Testis (tissue), 3 donors: ENCODE data around the gene GAPVD1. TPM values are rescaled to one million over a fixed set of nuclear protein-coding genes. Genes with fewer than 3 reads are reported as not detected.

Experiments used
- DNase-seq: peaks from one replicate; pipeline ENCODE4 v3.0.0-alpha.2; 2019
- H3K27ac ChIP-seq, 2 donors: fragments of 200-600 bp; sonication (generic); one replicate each; pipeline ENCODE4 v1.5.1; 2019
- H3K27me3 ChIP-seq: fragments of 200-600 bp; sonication (generic); one replicate; pipeline ENCODE4 v1.5.1; 2019
- H3K36me3 ChIP-seq: fragments of 200-600 bp; sonication (generic); one replicate; pipeline ENCODE4 v1.5.1; 2017; ENCODE audit warnings: low read depth; ENCODE audit errors: missing control alignments
- H3K4me1 ChIP-seq: fragments of 200-600 bp; sonication (generic); one replicate; pipeline ENCODE4 v1.5.1; 2019
- H3K4me3 ChIP-seq, 2 donors: fragments of 200-600 bp; sonication (generic); one replicate each; pipeline ENCODE4 v1.5.1; 2017 to 2019
- H3K9me3 ChIP-seq: fragments of 200-600 bp; sonication (generic); one replicate; pipeline ENCODE4 v1.5.1; 2017
- POLR2A ChIP-seq: fragments of 450-650 bp; IDR thresholded peaks from one replicate; pipeline ENCODE4 v1.6.1; 2017; ENCODE audit warnings: antibody characterized with exemption, mild to moderate bottlenecking, moderate library complexity
- WGBS, 2 donors: methylation state at CpG; one replicate each; pipeline ENCODE4 v1.1.5; 2018; 5-methylcytosine and 5-hydroxymethylcytosine counted together
- intact Hi-C: fragments of 100-400 bp; cut with DNase I; formaldehyde crosslinking; loops from one replicate; pipeline ENCODE4 v1.15.1; 2023; ENCODE audit warnings: low total_unique reads
- polyA plus RNA-seq: library from polyadenylated mRNA; stranded (reverse); fragments of 350-450 nt; fragmentation: Illumina TruSeq; extraction: RNeasy Lipid Tissue Mini Kit (QIAGEN cat#74804); gene quantifications from one replicate; pipeline ENCODE4 v1.2.3, GENCODE V29; 2014; ENCODE audit warnings: low read depth, low replicate concordance; ENCODE audit not compliant: insufficient read depth
- total RNA-seq, 2 donors: library from RNA; depleted of rRNA; stranded (reverse); fragments of >200 nt; gene quantifications; one replicate each; pipeline ENCODE4 v1.2.3, GENCODE V29; 2016
- TF ChIP-seq, protein P1 (sequence below), 3 experiments: fragments of 450-650 bp in 2 of 3; fragments of 200-600 bp in 1 of 3; sonication (generic) in 1 of 3; IDR thresholded peaks; one replicate each; pipeline ENCODE4 v1.5.1; 2016 to 2019; ENCODE audit warnings: antibody characterized with exemption in 3 of 3, mild to moderate bottlenecking in 2 of 3, moderate library complexity in 1 of 3

GAPVD1 gene
- total and polyA plus RNA-seq, 3 donors from 2014 or later: 76.9 to 82.3 (median 80.0) TPM

DNA sequence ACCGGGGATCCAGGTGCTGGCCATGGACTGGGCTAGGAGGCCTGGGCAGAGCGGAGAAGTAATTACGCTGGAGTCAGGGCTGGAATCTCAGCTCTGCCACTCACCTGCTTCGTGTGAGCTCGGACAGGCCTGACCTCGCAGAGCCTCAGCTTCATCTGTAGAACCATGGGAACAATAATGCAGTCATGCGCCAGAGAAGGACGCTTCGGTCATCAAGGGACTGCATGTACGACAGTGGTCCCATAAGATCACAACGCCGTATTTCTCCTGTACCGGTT, 145.1 kb downstream of the GAPVD1 start:
- no peaks in the 10 kb centered on the region for H3K27me3 ChIP-seq
- no peak overlapping the region for H3K27ac ChIP-seq
- H3K9me3 ChIP-seq: no peaks in the 10 kb centered on the region
- H3K4me3 ChIP-seq: no peak overlapping the region
- H3K36me3 ChIP-seq: no peaks in the 10 kb centered on the region
- H3K4me1 ChIP-seq: no peaks in the 10 kb centered on the region
- 89 to 93% methylated on average over 6 to 13 of the region's 13 CpGs for WGBS, 2 donors
- intact Hi-C loops: loop anchor here (5.0 kb wide), 1 partner anchor 831 kb away; no protein-coding TSS in a partner anchor
- no peak for TF ChIP-seq POLR2A
- TF ChIP-seq, protein P1, sequence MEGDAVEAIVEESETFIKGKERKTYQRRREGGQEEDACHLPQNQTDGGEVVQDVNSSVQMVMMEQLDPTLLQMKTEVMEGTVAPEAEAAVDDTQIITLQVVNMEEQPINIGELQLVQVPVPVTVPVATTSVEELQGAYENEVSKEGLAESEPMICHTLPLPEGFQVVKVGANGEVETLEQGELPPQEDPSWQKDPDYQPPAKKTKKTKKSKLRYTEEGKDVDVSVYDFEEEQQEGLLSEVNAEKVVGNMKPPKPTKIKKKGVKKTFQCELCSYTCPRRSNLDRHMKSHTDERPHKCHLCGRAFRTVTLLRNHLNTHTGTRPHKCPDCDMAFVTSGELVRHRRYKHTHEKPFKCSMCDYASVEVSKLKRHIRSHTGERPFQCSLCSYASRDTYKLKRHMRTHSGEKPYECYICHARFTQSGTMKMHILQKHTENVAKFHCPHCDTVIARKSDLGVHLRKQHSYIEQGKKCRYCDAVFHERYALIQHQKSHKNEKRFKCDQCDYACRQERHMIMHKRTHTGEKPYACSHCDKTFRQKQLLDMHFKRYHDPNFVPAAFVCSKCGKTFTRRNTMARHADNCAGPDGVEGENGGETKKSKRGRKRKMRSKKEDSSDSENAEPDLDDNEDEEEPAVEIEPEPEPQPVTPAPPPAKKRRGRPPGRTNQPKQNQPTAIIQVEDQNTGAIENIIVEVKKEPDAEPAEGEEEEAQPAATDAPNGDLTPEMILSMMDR (IDR thresholded peaks at IDR 0.05): no peak
- DNase-seq: no peak

GRCh38 chr9:125407432-125407973, 145.9 kb downstream of the GAPVD1 start:
- intact Hi-C loops: loop anchor here (5.0 kb wide), 1 partner anchor 830 kb away; no protein-coding TSS in a partner anchor
- no peak overlapping the region for H3K27ac ChIP-seq
- no peaks in the 10 kb centered on the region for H3K9me3 ChIP-seq
- H3K27me3 ChIP-seq: no peaks in the 10 kb centered on the region
- DNase-seq: no peak
- no peaks in the 10 kb centered on the region for H3K4me1 ChIP-seq
- H3K4me3 ChIP-seq: peak overlapping the region; percentile 60 to 68
- TF ChIP-seq POLR2A: no peak
- TF ChIP-seq, protein P1 (IDR thresholded peaks at IDR 0.05): no peak
- 32 to 33% methylated on average over 8 to 17 of the region's 17 CpGs for WGBS, 2 donors
- no peaks in the 10 kb centered on the region for H3K36me3 ChIP-seq

- H3K9me3 ChIP-seq: no peaks in the 10 kb centered on the region
- intact Hi-C loops: loop anchor here (5.0 kb wide), 1 partner anchor 829 kb away; no protein-coding TSS in a partner anchor
- H3K27ac ChIP-seq: no peak overlapping the region
- no peaks in the 10 kb centered on the region for H3K36me3 ChIP-seq
- H3K4me1 ChIP-seq: no peaks in the 10 kb centered on the region
- DNase-seq: peak; percentile 84
- 4 to 5% methylated on average over 33 to 72 of the region's 104 CpGs for WGBS, 2 donors
- no peaks in the 10 kb centered on the region for H3K27me3 ChIP-seq
- peak overlapping the region; percentile 60 to 68 for H3K4me3 ChIP-seq
- TF ChIP-seq, protein P1 (IDR thresholded peaks at IDR 0.05): peak; percentile 62 to 88 (median 81)
- no peak for TF ChIP-seq POLR2A
These were observed 146.6 kb downstream of the GAPVD1 start for GRCh38 chr9:125407974-125408900.

DNA sequence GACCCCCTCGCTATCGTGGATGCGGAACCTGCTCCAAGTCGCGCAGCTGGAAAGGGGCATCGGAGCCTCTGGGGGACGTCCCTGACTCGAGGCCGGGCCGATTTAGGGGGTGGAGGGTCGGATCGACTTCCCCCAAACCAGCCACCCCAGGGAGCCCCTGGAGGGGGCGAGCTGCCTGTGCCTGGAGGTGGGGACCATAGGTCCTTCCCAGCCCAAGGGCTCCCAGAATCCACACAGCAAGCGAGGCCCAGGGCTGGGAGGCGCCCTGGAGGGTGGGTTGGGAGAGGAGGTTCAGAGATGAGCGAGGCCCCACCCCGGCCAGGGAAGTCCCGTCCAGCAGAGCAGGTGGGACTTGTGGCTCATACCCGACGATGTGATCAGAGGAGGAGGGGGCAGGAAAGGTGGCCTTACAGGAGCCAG, 147.6 kb downstream of the GAPVD1 start:
- Histone ChIP-seq H3K4me1 (no peaks in the 10 kb centered on the region), H3K27ac (no peak overlapping the region), H3K27me3 (no peaks in the 10 kb centered on the region), H3K36me3 (no peaks in the 10 kb centered on the region), H3K9me3 (no peaks in the 10 kb centered on the region), H3K4me3 (peak overlapping the region in 1 of 2 donors; percentile 68)
- TF ChIP-seq, protein P1 (IDR thresholded peaks at IDR 0.05): no peak
- no peak for TF ChIP-seq POLR2A
- WGBS, 2 donors: 54 to 66% methylated on average over 8 to 20 of the region's 20 CpGs
- intact Hi-C loops: loop anchor here (5.0 kb wide), 1 partner anchor 828 kb away; no protein-coding TSS in a partner anchor
- no peak for DNase-seq
